ENCODE measurements around the gene MMP2. TPM values are rescaled to one million over a fixed set of nuclear protein-coding genes. Genes with fewer than 3 reads are reported as not detected.

Gene MMP2
- total RNA-seq (2014; rRNA removed; shearing (Covaris generic)) = 142 and 145 TPM in 2 replicates

DNA sequence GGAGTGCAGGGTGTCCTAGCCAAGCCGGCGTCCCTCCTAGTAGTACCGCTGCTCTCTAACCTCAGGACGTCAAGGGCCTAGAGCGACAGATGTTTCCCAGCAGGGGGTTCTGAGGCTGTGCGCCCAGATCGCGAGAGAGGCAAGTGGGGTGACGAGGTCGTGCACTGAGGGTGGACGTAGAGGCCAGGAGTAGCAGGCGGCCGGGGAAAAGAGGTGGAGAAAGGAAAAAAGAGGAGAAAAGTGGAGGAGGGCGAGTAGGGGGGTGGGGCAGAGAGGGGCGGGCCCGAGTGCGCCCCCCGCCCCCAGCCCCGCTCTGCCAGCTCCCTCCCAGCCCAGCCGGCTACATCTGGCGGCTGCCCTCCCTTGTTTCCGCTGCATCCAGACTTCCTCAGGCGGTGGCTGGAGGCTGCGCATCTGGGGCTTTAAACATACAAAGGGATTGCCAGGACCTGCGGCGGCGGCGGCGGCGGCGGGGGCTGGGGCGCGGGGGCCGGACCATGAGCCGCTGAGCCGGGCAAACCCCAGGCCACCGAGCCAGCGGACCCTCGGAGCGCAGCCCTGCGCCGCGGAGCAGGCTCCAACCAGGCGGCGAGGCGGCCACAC lies at the start of gene MMP2:
Gene MMP2 (plus strand): TSS at position 372 of the 603 bp plus-strand sequence. CDS start 282 bp downstream, outside the sequence.
- Histone ChIP-seq H3K36me3 (peaks cover 19% of the 10 kb centered on the region), H3K4me3 (peak within 1 kb of the TSS; percentile 75), H3K9me3 (replicated peaks) (no peaks in the 10 kb centered on the region), H3K27me3 (no peaks in the 10 kb centered on the region), H3K27ac (peak within 1 kb of the TSS; percentile 50), H3K4me1 (peaks cover 30% of the 10 kb centered on the region)
- peak; percentile 85 to 90 for DNase-seq

DNA sequence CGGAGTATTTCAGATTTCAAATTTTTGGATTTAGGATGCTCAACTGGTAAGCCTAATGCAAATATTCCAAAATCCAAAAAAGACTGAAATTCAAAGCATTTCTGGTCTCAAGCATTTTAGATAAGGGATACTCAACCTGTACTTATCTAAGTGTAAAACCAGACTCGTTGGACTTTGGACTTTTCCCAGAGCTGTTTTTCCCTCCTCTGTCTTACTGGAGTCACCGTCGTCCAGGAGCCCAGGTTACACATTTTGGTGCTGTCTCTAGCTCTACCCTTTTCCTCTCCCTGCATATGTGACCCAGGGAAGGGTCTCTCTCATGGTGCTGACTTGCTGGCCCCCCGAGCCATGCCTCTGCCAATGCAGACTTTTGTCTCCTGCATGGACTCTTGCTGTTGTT lies 46.0 kb upstream of the MMP2 start:
- Histone ChIP-seq H3K4me1 (no peaks in the 10 kb centered on the region), H3K27ac (no peak overlapping the region), H3K4me3 (no peak overlapping the region), H3K36me3 (no peaks in the 10 kb centered on the region), H3K27me3 (no peaks in the 10 kb centered on the region), H3K9me3 (replicated peaks) (no peaks in the 10 kb centered on the region)
- no peak for DNase-seq

DNA sequence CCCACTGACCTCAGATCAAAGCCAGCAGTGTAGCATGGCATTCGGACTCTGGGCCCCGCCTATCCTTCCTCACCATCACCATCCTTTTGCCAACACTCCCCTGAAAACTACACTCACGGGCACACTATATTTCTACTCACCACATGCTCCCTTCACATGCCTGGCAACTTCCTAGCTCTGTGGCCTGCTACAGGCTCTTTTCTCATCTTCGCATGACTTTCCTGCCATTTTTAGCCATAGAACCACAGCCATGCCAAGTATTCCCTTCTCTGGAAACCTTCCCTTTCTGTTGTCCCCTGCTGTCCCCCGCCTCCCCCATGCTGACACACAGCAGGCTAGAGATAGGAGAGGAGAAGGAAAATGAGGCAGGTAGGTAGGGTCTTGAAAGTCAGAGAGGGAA lies 45.5 kb upstream of the MMP2 start:
- DNase-seq = no peak
- Histone ChIP-seq H3K27me3 (no peaks in the 10 kb centered on the region), H3K9me3 (replicated peaks) (no peaks in the 10 kb centered on the region), H3K36me3 (no peaks in the 10 kb centered on the region), H3K27ac (no peak overlapping the region), H3K4me3 (no peak overlapping the region), H3K4me1 (no peaks in the 10 kb centered on the region)

DNA sequence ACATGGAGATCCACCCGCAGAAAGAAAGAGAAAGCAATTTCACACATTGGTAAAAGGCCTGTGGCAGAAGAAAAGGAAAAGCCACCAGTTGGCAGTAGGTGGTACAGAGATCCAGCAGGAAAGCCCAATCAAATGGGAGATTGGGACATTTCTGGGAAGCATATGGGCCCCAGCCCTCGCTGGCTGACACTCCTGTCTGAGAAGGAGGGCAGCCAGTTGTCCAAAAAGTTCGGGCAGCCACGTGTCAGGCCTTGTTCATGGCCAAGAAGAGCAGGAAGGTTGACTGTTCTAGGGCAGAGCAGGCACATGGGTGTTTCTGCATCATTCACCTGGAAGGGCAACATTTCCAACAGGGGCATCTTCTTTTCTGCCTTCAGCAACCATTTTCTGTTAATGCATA lies 45.0 kb upstream of the MMP2 start:
- no peaks in the 10 kb centered on the region for H3K27me3 ChIP-seq
- no peak overlapping the region for H3K27ac ChIP-seq
- no peak overlapping the region for H3K4me3 ChIP-seq
- no peaks in the 10 kb centered on the region for H3K9me3 ChIP-seq (replicated peaks)
- no peak for DNase-seq
- H3K4me1 ChIP-seq = no peaks in the 10 kb centered on the region
- H3K36me3 ChIP-seq = no peaks in the 10 kb centered on the region

DNA sequence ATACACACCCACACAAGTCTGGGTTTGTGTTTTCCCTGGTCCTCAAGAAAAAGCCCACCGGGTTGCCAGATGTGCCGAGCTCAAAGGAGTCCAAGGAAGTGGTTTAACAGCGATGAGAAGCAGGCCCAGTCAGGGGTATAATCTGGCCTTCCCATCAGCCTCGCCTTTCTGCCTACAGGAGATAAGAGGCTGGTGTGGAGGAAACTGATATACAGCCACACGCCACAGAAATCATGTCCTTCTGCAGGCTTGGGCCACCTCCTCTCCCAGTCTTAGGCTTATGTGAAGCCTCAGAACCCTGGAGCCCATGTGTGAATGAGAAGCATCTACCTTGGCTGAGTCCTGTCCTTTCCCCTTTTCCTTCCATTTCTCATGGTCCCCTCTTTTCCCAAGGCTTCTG lies 43.6 kb upstream of the MMP2 start:
- no peak for DNase-seq
- Histone ChIP-seq H3K4me3 (no peak overlapping the region), H3K27ac (no peak overlapping the region), H3K4me1 (no peaks in the 10 kb centered on the region), H3K27me3 (no peaks in the 10 kb centered on the region), H3K9me3 (replicated peaks) (no peaks in the 10 kb centered on the region), H3K36me3 (no peaks in the 10 kb centered on the region)

DNA sequence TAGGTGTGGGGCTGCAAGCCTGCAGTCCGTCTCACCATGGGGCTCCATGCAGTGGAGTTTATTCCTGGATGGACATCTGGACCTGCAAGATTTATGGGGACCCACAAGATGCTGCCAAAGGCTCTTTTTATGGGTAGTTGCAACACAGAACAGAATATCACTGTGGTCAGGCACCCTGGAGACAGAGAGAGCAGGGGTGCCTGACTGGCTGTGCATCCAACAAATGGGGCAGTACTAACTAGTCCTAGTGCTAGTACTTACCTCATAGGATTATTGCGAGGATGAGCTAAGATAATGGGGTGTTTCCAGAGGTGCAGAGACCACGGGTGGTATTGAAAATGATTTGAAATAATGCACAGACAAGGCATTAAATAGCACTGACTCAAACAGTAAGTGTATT lies 42.4 kb upstream of the MMP2 start:
- no peak for DNase-seq
- no peak overlapping the region for H3K4me3 ChIP-seq
- H3K36me3 ChIP-seq = no peaks in the 10 kb centered on the region
- H3K27ac ChIP-seq = no peak overlapping the region
- H3K4me1 ChIP-seq = no peaks in the 10 kb centered on the region
- no peaks in the 10 kb centered on the region for H3K9me3 ChIP-seq (replicated peaks)
- H3K27me3 ChIP-seq = no peaks in the 10 kb centered on the region

DNA sequence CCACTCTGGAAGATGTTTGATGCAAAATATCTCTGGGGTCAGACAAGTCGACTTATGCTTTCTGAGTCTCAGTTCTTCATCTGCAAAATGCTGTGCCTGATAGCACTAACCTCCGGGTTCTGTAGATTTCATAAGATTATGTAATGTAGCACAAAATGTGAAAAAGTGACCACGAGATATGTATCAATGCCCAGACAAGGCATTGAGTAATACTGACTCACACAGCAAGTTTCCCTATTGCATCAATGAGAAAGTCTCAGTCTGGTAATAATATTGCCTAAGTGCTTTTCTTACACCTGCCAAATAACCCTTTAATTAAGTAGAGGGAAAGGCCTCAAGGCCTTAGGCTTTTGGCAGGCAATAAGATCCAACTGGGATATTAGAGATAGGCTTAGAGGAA lies 41.4 kb upstream of the MMP2 start:
- Histone ChIP-seq H3K9me3 (replicated peaks) (no peaks in the 10 kb centered on the region), H3K27ac (no peak overlapping the region), H3K27me3 (no peaks in the 10 kb centered on the region), H3K36me3 (no peaks in the 10 kb centered on the region), H3K4me1 (no peaks in the 10 kb centered on the region), H3K4me3 (no peak overlapping the region)
- DNase-seq = no peak

DNA sequence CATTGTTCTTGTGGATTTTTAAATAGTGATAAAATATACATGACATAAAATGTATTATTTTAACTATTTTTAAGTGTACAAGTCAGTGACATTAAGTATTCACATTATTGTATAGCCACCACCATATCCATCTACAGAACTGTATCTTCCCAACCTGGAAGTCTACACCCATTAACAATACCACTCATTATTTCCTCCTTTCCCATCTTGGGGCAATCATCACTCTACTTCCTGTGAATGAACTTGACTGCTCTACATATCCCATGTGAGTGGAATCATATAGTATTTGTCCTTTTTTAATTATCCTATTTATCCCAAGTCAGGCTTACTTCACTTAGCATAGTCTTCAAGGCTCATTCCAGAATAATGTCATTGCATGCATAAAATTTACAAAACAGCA lies 40.7 kb upstream of the MMP2 start:
- no peak overlapping the region for H3K4me3 ChIP-seq
- H3K36me3 ChIP-seq = no peaks in the 10 kb centered on the region
- no peaks in the 10 kb centered on the region for H3K9me3 ChIP-seq (replicated peaks)
- H3K27me3 ChIP-seq = no peaks in the 10 kb centered on the region
- no peaks in the 10 kb centered on the region for H3K4me1 ChIP-seq
- H3K27ac ChIP-seq = no peak overlapping the region
- DNase-seq = no peak

DNA sequence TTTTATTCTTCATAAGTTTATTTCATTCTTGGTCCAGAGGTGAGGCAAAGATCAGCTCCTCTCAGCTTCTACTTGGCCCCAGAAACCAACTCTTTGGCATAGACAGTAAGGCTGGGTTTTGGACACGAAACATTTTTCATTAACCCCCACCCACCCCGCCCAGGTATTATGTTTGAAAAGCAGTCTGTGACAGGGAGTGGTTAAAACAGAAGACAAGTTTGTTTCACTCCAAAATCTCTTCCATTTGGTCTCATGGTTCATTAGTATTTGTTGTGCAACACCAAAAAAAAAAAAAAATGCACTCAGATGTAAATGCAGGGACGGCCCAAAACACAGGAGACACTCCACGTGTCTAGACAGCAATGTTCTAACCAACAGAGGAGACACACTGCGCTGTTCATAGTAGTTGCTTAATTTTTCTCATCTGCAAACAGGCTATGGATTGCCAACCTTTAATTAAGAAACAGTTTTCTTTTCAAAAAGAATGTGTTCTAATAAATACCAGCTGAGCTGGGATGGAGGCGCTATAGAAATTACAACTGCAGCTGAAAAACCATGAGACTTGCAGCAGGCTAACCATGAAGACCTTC lies 39.8 kb upstream of the MMP2 start:
- DNase-seq = no peak
- Histone ChIP-seq H3K9me3 (replicated peaks) (no peaks in the 10 kb centered on the region), H3K36me3 (no peaks in the 10 kb centered on the region), H3K27ac (no peak overlapping the region), H3K4me3 (no peak overlapping the region), H3K27me3 (no peaks in the 10 kb centered on the region; the same call in 1 of the 2 replicates), H3K4me1 (no peaks in the 10 kb centered on the region)

DNA sequence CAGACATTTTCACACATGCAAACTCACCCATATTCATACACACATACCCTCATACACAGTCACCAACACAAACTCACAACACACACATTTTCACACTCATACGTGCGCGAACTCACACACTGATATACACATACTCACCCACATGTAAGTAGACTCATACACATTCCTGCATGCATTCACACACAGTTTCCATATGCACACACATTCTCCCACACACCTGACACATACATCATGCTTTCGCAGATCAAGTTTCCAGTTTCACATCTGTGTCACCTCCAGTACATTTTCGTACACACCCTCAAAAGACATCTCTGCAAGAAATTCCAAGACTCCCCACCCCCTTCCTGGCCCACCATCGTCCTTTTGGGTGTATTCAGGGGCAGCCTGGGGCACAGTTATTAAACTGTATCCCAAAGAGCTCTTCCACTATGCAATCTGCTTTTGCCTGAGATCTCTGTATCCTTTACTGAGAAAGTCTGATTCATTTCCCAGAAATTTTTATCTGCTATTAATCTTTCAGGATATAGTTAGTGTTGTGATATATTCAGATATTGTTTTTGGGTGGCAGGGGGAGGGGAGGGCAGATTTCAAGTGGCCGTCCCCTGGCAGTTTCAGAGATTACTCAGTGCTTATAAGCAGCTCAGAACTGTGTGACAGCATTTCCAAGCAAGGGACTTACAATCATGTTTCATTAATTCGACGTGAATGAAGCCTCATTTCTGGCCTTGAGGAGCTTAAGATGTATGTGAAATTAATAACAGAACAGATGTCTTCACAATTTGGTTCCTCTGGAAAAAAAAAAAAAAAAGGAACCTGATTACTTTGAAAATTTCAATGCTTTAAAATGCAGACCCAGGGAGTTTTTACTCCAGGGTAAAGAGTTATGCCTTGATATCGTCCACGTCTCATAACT lies 35.3 kb upstream of the MMP2 start:
- H3K9me3 ChIP-seq (replicated peaks) = no peaks in the 10 kb centered on the region
- no peaks in the 10 kb centered on the region for H3K4me1 ChIP-seq
- H3K27ac ChIP-seq = no peak overlapping the region
- no peak for DNase-seq
- H3K4me3 ChIP-seq = no peak overlapping the region
- no peaks in the 10 kb centered on the region; the same call in 1 of the 2 replicates for H3K27me3 ChIP-seq
- no peaks in the 10 kb centered on the region for H3K36me3 ChIP-seq

DNA sequence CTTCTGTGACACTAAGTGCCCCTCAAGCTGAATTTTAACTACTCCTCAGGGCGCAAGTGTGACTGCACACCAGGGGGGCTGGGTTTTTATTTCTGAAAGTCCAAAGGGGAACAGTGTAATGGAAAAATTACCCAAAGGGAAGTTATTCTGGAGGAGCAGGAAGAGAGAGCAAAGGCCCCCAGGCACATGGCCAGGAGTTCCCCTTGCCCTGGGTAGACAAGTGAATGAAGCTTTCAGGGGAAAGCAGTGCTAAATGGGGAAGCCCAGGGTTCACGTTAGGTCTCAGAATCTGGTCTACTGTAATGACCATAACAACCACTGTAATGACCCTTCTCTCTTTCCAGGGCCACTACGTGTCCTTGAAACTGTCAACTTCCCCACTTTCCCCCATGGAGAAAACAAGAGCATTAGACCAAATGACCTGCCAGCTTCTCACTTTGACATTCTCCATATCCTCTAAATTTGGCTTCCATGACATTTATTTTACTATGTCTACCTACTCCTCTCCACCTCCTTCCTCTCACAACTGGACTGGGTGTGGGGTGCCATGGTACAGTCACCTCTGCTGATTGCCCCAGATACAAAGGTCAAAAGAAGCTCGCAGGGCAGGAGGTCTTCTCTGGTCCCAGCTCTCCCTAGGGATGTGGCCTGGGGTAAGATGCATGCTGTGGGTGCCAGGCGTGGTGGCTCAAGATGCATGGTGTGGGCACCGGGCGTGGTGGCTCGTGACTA lies 34.1 kb upstream of the MMP2 start:
- no peak overlapping the region for H3K4me3 ChIP-seq
- no peak overlapping the region for H3K27ac ChIP-seq
- no peaks in the 10 kb centered on the region for H3K4me1 ChIP-seq
- no peaks in the 10 kb centered on the region for H3K36me3 ChIP-seq
- H3K9me3 ChIP-seq (replicated peaks) = no peaks in the 10 kb centered on the region
- no peak for DNase-seq
- H3K27me3 ChIP-seq = no peaks in the 10 kb centered on the region; the same call in 1 of the 2 replicates

DNA sequence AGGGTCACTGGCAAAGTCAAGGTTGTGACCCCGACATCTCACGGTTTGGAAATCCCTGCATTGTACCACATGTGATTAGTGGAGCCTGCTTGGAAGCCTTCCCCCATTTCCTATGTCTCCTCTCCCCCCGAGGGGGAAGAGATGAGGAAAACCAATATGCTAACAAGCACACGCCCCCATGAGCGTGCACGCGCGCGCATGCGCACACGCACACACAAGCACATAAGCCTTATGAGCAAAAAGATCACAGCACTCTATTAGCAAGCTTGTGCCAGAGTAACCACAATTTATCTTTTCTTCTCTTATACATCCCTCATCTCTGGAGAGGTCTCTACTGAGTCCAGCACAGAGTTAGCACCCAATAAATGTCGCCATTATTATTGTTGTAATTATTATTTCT lies 31.8 kb upstream of the MMP2 start:
- DNase-seq = no peak
- no peak overlapping the region for H3K4me3 ChIP-seq
- no peaks in the 10 kb centered on the region; the same call in 1 of the 2 replicates for H3K27me3 ChIP-seq
- no peaks in the 10 kb centered on the region for H3K4me1 ChIP-seq
- no peaks in the 10 kb centered on the region for H3K36me3 ChIP-seq
- no peaks in the 10 kb centered on the region for H3K9me3 ChIP-seq (replicated peaks)
- H3K27ac ChIP-seq = no peak overlapping the region

DNA sequence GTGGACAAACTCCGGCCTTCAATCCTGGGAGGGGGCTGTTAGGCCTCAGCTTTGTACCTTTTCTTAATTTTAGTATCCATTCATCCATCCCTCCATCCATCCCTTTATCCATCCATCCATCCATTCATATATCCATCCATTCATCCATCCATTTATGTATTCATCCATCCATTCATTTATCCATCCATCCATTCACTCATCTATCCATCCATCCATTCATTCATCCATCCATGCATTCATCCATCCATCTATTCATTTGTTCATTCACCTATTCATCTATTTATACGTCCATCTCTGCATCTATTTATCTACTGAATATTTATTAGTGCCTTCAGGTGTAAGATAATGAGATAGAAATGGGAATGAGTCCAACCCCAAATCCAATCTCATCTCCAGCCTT lies 26.0 kb upstream of the MMP2 start:
- Histone ChIP-seq H3K4me1 (no peaks in the 10 kb centered on the region), H3K36me3 (no peaks in the 10 kb centered on the region), H3K27me3 (no peaks in the 10 kb centered on the region), H3K4me3 (no peak overlapping the region), H3K27ac (no peak overlapping the region), H3K9me3 (replicated peaks) (no peaks in the 10 kb centered on the region)
- DNase-seq = no peak

DNA sequence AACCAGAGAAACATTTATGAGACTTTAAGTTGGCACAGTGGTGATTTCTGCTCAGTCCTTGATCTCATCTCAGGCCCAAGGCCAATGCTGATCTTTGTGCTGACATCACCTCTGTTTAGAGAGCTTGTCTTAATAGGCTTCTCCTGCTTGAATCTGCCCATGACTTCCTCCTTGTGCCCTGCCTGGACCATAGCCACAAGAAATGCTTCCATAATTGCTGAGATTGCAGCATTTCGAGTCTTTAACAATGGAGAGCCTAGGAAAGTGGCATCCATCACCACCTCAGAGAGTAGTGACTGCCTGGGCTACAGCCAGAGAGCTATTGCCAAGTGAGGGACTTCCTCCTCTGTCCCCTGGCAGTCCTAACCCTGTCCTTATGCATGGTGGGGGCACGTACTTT lies 25.1 kb upstream of the MMP2 start:
- Histone ChIP-seq H3K36me3 (no peaks in the 10 kb centered on the region), H3K27ac (no peak overlapping the region), H3K4me1 (no peaks in the 10 kb centered on the region), H3K4me3 (no peak overlapping the region), H3K9me3 (replicated peaks) (no peaks in the 10 kb centered on the region), H3K27me3 (no peaks in the 10 kb centered on the region)
- no peak for DNase-seq

DNA sequence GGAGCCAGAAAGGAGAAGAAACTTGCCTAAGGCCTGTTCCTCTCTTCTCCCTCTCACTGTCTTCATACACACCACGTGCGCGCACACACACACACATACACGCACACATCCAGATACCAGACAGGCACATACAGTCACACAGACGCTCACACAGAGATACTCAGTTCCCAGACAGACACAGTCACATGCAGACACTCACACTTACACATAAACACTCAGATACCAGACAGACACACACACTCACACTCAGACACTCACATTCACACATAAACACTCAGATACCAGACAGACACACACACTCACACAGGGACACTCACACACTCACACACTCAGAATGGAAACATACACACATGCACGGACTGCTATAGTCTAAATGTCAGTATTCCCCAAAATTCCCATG lies 24.1 kb upstream of the MMP2 start:
- Histone ChIP-seq H3K9me3 (replicated peaks) (no peaks in the 10 kb centered on the region), H3K27me3 (no peaks in the 10 kb centered on the region), H3K4me1 (no peaks in the 10 kb centered on the region), H3K4me3 (no peak overlapping the region), H3K27ac (no peak overlapping the region), H3K36me3 (no peaks in the 10 kb centered on the region)
- no peak for DNase-seq
